Amniotic epithelial cell (primary cell): Measurements from ENCODE around the gene DMRTC2.

Experiments used
- DNase-seq: peaks from one replicate; pipeline ENCODE4 v3.0.0-alpha.2; 2010; ENCODE audit warnings: low read depth

DMRTC2 gene

DNA sequence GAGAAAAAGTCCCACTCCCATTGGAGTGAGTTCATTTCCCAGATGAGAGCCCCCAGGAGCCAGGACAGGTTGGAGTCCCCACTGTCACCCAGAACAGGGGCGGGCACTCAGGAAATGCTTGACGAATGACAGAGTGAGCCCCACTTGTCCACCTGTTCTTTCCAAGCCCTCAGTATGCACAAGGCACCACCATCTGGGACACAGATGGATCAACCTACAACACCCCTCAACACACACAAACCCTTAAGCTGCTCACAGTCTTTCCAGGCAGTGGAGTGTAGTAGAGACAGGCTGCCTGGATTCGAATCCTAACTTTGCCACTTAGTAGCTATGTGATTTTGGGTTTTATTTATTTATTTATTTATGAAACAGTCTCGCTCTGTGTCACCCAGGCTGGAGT lies 46.1 kb downstream of the DMRTC2 start:
- DNase-seq, result no peak

DNA sequence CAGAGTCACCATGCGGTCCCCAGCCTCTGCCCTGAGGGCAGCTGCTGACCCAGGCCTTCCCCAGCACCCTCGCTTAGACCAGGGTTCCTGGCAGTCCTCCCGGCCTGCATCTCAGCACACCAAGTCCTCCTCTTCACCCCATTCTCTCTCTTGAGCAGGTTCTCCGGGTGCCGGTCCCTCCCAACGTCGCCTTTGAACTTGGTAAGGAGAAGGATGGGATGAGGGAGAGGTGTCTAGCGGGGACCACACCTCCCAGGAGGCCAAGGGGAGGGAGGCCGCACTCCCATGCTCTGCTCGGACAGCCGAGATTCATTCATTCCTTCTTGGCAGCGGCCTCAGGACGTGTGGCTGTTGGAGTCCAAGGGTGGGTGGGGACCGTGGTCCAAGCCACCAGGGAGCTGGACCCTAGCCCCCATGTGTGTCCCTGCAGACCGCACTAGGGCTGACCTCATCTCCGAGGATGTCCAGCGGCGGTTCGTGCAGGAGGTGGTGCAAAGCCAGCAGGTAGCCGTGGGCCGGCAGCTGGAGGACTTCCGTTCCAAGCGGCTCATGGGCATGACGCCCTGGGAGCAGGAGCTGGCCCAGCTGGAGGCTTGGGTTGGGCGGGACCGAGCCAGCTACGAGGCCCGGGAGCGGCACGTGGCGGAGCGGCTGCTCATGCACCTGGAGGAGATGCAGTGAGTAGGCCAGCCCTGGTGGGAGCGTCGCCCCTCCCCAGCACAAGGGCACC lies 47.5 kb downstream of the DMRTC2 start:
- no peak for DNase-seq

DNA sequence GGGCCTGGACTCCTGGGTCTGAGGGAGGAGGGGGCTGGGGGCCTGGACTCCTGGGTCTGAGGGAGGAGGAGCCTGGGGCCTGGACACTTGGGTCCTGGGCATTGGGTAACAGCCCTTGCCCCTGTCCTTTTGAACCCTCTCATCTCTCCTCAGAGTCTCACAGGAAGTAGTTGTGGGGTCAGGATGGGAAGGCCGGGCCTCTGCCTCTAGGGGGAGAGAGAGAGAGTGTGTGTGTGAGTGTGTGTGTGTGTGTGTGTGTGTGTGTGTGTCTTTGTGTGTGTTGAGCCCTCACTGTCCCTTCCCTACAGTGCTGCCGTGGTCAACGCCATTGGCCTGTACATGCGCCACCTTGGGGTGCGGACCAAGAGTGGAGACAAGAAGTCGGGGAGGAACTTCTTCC lies 49.1 kb downstream of the DMRTC2 start:
- no peak for DNase-seq

DNA sequence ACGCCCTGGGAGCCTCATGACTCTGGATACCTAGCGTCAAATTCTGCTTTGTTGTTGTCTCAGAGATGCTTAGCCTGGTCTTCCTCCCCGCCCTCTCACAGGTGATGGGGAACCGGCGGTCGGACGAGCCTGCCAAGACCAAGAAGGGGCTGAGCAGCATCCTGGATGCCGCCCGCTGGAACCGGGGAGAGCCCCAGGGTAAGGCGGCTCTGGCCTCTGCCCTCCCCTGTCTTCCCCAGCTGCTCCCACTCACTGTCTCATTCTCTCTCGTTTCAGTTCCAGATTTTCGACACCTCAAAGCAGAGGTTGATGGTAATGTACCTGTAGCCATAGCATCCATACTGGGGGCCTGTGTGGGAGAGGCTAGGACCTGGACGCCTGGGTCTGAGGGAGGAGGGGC lies 49.5 kb downstream of the DMRTC2 start:
- no peak for DNase-seq

DNA sequence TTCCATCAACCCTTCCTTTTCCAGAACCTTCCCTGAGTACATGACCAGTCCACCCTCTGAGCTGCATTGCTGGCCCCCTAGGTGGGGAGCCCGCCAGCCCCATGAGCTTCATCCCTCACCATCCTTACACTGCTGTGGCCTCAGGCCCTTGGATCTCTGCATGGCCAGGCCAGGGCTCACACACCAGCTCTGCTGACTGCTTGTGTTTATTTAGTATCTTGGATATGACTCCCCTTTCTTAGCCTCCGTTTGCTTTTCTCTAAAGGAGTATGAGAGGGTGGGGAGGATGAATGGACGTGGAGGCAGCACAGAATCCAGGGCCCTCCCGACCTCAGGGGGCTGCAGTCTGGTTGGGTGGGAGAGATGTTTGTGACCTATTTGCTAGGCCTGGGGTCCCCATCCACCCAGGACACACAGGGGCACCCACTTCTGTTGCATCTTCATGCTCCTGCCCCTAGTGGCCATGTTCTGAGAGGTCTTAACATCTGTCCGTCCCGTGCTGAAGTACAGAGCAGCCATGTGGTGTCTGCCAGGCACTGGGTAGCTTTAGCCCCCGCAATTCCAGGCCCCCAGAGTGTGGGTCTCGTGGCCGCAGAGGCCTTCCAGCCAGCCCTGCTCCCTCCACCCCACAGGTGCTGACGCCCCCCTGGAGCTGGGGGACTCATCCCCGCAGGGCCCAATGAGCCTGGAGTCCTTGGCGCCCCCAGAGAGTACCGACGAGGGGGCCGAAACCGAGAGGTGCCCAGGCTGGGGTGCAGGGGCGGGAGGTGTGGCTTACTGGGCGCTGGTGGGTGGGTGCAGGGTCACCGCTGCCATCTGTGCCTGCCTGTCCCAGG lies 51.1 kb downstream of the DMRTC2 start:
- DNase-seq, result no peak

DNA sequence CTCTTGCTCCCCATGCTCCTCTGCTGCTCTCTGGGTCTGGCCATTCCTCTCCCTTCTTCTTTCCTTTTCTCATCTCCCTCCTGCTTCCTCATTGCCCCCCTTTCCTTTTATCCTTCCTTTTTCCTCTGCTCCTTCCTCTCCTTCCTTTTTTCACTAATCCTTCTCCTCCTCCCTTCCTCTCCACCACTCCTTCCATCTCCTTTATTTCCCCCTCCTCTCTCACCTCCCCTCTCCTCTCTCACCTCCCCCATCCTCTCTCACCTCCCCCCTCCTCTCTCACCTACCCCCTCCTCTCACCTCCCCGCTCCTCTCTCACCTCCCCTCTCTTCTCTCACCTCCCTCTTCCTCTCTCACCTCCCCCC lies 51.7 kb downstream of the DMRTC2 start:
- DNase-seq, result no peak

DNA sequence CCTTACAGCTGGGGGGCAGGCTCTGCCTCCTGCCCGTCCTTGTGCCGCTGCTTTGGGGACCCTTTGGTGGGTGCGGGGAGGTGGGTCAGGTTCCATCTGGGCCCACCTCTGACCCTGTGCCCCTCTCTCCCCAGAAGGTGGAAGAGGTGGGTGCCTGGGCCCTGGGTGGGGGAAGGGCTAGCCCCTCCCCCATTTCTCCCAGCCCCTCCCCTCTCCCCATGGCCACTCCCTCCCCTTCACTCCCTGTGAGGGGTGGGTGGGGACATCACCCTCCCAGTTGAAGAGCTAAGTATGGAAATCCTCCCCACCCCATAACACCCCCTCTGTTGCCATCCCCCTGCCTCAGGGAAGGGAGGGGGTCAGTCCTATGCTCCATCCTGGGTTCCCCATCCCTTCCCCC lies 52.3 kb downstream of the DMRTC2 start:
- DNase-seq, result no peak

DNA sequence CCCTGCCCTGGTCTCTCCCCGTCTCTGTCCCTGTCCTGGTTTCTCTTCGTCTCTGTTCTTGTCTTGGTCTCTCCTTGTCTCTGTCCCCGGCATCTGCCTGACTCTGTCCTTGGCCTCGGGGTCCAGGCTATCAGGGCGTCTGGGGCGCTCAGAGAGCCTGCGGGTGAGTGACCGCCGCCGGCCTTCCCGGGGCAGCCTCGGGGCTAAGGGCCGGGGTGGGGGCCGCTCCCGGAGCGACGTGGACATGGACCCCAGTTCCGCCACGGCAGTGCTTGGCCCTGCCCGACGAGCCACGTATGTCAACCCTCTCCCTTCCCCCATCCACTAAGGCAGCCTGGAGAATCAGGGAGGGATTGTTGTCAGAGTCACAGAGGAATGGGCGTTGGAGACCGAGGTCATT lies 53.0 kb downstream of the DMRTC2 start:
- DNase-seq, result no peak

DNA sequence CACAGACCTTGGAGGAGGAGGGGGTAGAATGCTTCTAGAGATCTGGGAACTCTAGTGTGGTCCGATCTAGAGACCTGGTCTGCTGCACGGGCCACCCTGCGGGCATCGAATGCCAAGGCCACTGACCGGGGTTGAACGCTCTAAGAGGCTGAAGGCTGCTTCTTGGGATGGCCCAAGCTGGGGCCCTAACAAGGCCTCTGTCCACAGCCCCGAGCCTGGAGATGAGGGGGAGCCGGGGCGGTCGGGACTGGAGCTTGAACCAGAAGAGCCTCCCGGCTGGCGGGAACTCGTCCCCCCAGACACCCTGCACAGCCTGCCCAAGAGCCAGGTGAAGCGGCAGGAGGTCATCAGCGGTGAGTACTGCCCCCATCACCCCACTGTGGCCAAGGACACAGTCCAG lies 53.4 kb downstream of the DMRTC2 start:
- DNase-seq, result no peak
